A673 (cell line): ENCODE measurements around the gene MRPL51. TPM values are rescaled to one million over a fixed set of nuclear protein-coding genes. Genes with fewer than 3 reads are reported as not detected.
"Not testable (repeated sequence)": the region's sequence is repeated elsewhere in the genome, so short reads cannot be mapped to it uniquely, and the experiment has no call there.

Experiments used
- BruUV-seq: library from RNA; stranded (reverse); fragments of 400-500 nt; replicated peaks from 2 replicates; lab custom pipeline; 2021; lab: Mats Ljungman, UMichigan
- CTCF ChIA-PET: fragments of 300-600 bp; sonication (Branson Sonifier 250); formaldehyde crosslinking; loops from one replicate; lab custom pipeline; 2022; ENCODE audit warnings: antibody characterized with exemption; lab: Charles Lee
- POLR2A ChIA-PET: fragments of 300-600 bp; sonication (Branson Sonifier 250); formaldehyde crosslinking; loops from one replicate; lab custom pipeline; 2022; ENCODE audit warnings: antibody characterized with exemption; ENCODE audit not compliant: low non-redundant PET; lab: Charles Lee
- DNase-seq: peaks from one replicate; pipeline ENCODE4 v3.0.0-alpha.2; 2015; ENCODE audit warnings: low spot score
- H3K27ac ChIP-seq: fragments of 200-600 bp; sonication (generic); 2 replicates; pipeline ENCODE4 v1.5.1; 2016; ENCODE audit warnings: mixed run types, low read depth, mild to moderate bottlenecking, mixed read lengths, antibody characterized with exemption, low read length; ENCODE audit not compliant: poor library complexity, severe bottlenecking
- H3K27me3 ChIP-seq: fragments of 200-600 bp; sonication (generic); replicated peaks from 2 replicates; pipeline ENCODE4 v1.6.1; 2017; ENCODE audit warnings: mixed run types, low read depth, mild to moderate bottlenecking, mixed read lengths, antibody characterized with exemption, low read length; ENCODE audit not compliant: insufficient read depth, poor library complexity
- H3K36me3 ChIP-seq: fragments of 200-600 bp; sonication (generic); 2 replicates; pipeline ENCODE4 v1.6.1; 2016; ENCODE audit warnings: mixed run types, mild to moderate bottlenecking, mixed read lengths, antibody characterized with exemption, low read length; ENCODE audit not compliant: insufficient read depth, poor library complexity, severe bottlenecking
- H3K4me1 ChIP-seq: fragments of 200-600 bp; sonication (generic); 2 replicates; pipeline ENCODE4 v1.6.1; 2017; ENCODE audit warnings: mixed run types, mild to moderate bottlenecking, mixed read lengths, antibody characterized with exemption, low read length; ENCODE audit not compliant: insufficient read depth, poor library complexity, severe bottlenecking
- H3K4me3 ChIP-seq: fragments of 200-600 bp; sonication (generic); 2 replicates; pipeline ENCODE4 v1.5.1; 2016; ENCODE audit warnings: low read depth, mixed run types, mild to moderate bottlenecking, mixed read lengths, low read length; ENCODE audit not compliant: poor library complexity, severe bottlenecking
- H3K9me3 ChIP-seq: fragments of 200-600 bp; sonication (generic); 2 replicates; pipeline ENCODE4 v1.6.1; 2016; ENCODE audit warnings: mixed run types, low read depth, mild to moderate bottlenecking, mixed read lengths, antibody characterized with exemption, low read length; ENCODE audit not compliant: poor library complexity, severe bottlenecking
- CTCF ChIP-seq: fragments of 300-800, 200-600 bp; sonication (generic); conservative IDR thresholded peaks from 2 replicates; pipeline ENCODE4 v1.5.1; 2017; ENCODE audit warnings: low read depth, mild to moderate bottlenecking, antibody characterized with exemption, low read length, moderate library complexity, mixed read lengths
- EZH2 ChIP-seq: fragments of 200-600 bp; sonication (generic); IDR thresholded peaks from 2 replicates; pipeline ENCODE4 v1.6.1; 2017; ENCODE audit warnings: borderline replicate concordance, low read depth, mild to moderate bottlenecking, mixed read lengths, antibody characterized with exemption, low read length; ENCODE audit not compliant: poor library complexity, severe bottlenecking
- intact Hi-C: fragments of 100-400 bp; cut with micrococcal nuclease; formaldehyde crosslinking; loops from one replicate; pipeline ENCODE4 v1.10.0; 2022; ENCODE audit not compliant: unreplicated experiment
- total RNA-seq: library from RNA; stranded (reverse); gene quantifications from 2 replicates; pipeline ENCODE4 v1.2.3, GENCODE V29; 2021

The MRPL51 gene
- total RNA-seq, 1 experiment from 2014 or later: 401 TPM

- Histone ChIP-seq H3K9me3 (no peaks in the 10 kb centered on the region), H3K4me3 (no peak overlapping the region), H3K27ac (no peak overlapping the region), H3K4me1 (peaks cover 9% of the 10 kb centered on the region), H3K27me3 (no peaks in the 10 kb centered on the region), H3K36me3 (peaks cover 12% of the 10 kb centered on the region)
- TF ChIP-seq EZH2 (no peak), CTCF (no peak)
- DNase-seq: no peak
- no TSS peak for BruUV-seq
- ChIA-PET POLR2A (no interaction called here), CTCF (no interaction called here)
- intact Hi-C loops: no loop called here
Observed at GRCh38 chr12:6489449-6489848, 3.6 kb downstream of the MRPL51 start.

GRCh38 chr12:6488240-6488639, 4.8 kb downstream of the MRPL51 start:
- intact Hi-C loops: no loop called here
- TF ChIP-seq CTCF (no peak), EZH2 (no peak)
- DNase-seq: no peak
- Histone ChIP-seq H3K27me3 (no peaks in the 10 kb centered on the region), H3K4me1 (peaks cover 9% of the 10 kb centered on the region), H3K27ac (no peak overlapping the region), H3K36me3 (peaks cover 12% of the 10 kb centered on the region), H3K4me3 (no peak overlapping the region), H3K9me3 (no peaks in the 10 kb centered on the region)
- CTCF ChIA-PET: no interaction called here
- no TSS peak for BruUV-seq
- POLR2A ChIA-PET: interaction anchor here (0.7 kb wide), 2 partner anchors 18 to 1950 kb away, joined by 3 to 9 read pairs; partner anchors contain the start of gene VAMP1

GRCh38 chr12:6478416-6478815, 14.6 kb downstream of the MRPL51 start:
- H3K4me3 ChIP-seq: no peak overlapping the region
- no peaks in the 10 kb centered on the region for H3K9me3 ChIP-seq
- H3K36me3 ChIP-seq: no peaks in the 10 kb centered on the region
- no peaks in the 10 kb centered on the region for H3K4me1 ChIP-seq
- CTCF ChIA-PET: no interaction called here
- no TSS peak for BruUV-seq
- no peaks in the 10 kb centered on the region for H3K27me3 ChIP-seq
- H3K27ac ChIP-seq: no peak overlapping the region
- intact Hi-C loops: no loop called here
- DNase-seq: no peak
- POLR2A ChIA-PET: no interaction called here
- TF ChIP-seq CTCF (no peak), EZH2 (no peak)

GRCh38 chr12:6477601-6478377, 15.3 kb downstream of the MRPL51 start:
- POLR2A ChIA-PET, CTCF ChIA-PET, BruUV-seq, H3K36me3 ChIP-seq, H3K27ac ChIP-seq, H3K27me3 ChIP-seq, H3K9me3 ChIP-seq, H3K4me3 ChIP-seq, intact Hi-C loops, H3K4me1 ChIP-seq, DNase-seq: not testable (repeated sequence)
